Activated T-helper 1 cell treated with anti-CD3 and anti-CD28 coated beads, Interleukin-12 subunit alpha, Interleukin-12 subunit beta, Interleukin-2, Interleukin-4 antibody, amounts not matched to agents 30 ng/mL and 10 ng/mL and 1 ng/mL, durations not matched to agents 14 hours and 24 hours and 36 hours (primary cell): ENCODE data around the gene ATP6V1B1. TPM values are rescaled to one million over a fixed set of nuclear protein-coding genes. Genes with fewer than 3 reads are reported as not detected.

Experiments
- DNase-seq: peaks from one replicate; pipeline ENCODE4 v3.0.0; 2021; ENCODE audit warnings: low spot score
- H3K27ac Mint-ChIP-seq: one replicate; pipeline ENCODE4 v1.8.0; 2021; ENCODE audit warnings: mild to moderate bottlenecking, mixed read lengths
- H3K27me3 Mint-ChIP-seq: one replicate; pipeline ENCODE4 v1.8.0; 2022; ENCODE audit warnings: mild to moderate bottlenecking, moderate library complexity, mixed read lengths; ENCODE audit not compliant: insufficient read depth
- H3K36me3 Mint-ChIP-seq: one replicate; pipeline ENCODE4 v1.8.0; 2021; ENCODE audit warnings: low read depth, mixed read lengths
- H3K4me1 Mint-ChIP-seq: one replicate; pipeline ENCODE4 v1.8.0; 2021; ENCODE audit warnings: low read depth, mixed read lengths
- H3K4me3 Mint-ChIP-seq: one replicate; pipeline ENCODE4 v1.8.0; 2021; ENCODE audit warnings: mild to moderate bottlenecking, moderate library complexity, mixed read lengths
- H3K9me3 Mint-ChIP-seq: one replicate; pipeline ENCODE4 v1.8.0; 2021; ENCODE audit warnings: mixed read lengths
- intact Hi-C: fragments of 100-400 bp; cut with micrococcal nuclease; formaldehyde crosslinking; loops from one replicate; pipeline ENCODE4 v1.15.1; 2024
- total RNA-seq: library from RNA; stranded (reverse); gene quantifications from 2 replicates; pipeline ENCODE4 v1.2.3, GENCODE V29; 2022

ATP6V1B1 gene
- total RNA-seq = not detected in 2 replicates

DNA sequence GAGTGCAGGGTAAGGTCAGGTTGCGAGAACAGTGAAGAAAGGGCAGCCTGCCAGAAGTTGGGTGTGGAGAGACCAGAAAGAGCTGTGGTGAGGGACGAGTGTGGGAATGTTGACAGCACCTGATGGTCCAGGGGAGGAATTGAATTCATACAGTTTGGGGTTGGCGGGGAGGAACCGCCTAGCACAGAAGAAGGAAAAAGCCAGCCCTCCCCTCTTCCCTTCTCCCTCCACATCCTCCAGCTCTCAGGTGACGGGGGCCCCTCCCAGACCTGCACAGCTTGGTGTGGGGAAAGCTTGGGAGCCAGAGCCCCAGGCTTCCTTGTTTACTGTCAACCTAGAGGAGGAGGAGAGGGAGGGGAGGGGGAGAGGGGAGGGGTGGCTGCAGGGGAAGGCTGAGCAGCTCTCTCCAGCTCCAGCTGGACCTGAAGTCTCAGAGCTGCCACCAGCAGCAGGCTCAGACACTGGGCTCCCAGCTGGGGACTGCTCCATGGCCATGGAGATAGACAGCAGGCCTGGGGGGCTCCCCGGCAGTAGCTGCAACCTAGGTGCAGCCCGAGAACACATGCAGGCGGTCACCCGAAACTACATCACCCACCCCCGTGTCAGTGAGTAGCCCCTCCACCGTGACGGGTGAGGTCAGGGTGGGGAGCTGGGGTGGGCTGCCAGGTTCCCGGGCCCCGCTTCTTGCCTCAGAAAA, at the start of gene ATP6V1B1:
Gene ATP6V1B1 (plus strand): TSS at position 433 of the 697 bp plus-strand sequence. CDS start 55 bp downstream, at position 488.
- H3K27ac Mint-ChIP-seq = no peak within 1 kb of the TSS
- H3K36me3 Mint-ChIP-seq = no peaks in the 10 kb centered on the region
- no peaks in the 10 kb centered on the region for H3K4me1 Mint-ChIP-seq
- H3K27me3 Mint-ChIP-seq = peaks cover 13% of the 10 kb centered on the region
- no peak within 1 kb of the TSS for H3K4me3 Mint-ChIP-seq
- intact Hi-C loops = no loop called here
- no peaks in the 10 kb centered on the region for H3K9me3 Mint-ChIP-seq
- DNase-seq = no peak

GRCh38 chr2:70886541-70886987, 49.1 kb upstream of the ATP6V1B1 start:
- no peaks in the 10 kb centered on the region for H3K9me3 Mint-ChIP-seq

DNA sequence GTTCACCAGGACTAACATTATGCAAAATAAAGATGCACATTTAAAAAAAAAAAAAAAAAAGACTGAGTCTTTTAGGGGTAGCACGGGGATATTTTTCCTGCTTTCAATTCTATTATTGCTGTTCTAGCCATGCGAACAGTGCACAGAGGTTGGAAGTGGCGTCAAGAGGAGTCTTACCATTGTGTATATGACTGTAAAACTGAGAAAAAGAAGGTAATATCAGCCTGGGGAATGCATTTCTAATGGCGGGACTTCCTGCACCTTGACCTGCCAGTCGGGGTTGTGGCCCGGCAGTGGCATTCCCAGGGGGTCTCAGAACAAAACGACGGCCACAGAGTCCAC, 48.5 kb upstream of the ATP6V1B1 start:
- H3K36me3 Mint-ChIP-seq = peaks cover 4% of the 10 kb centered on the region
- H3K27me3 Mint-ChIP-seq = peaks cover 81% of the 10 kb centered on the region
- no peaks in the 10 kb centered on the region for H3K9me3 Mint-ChIP-seq
- peaks cover 33% of the 10 kb centered on the region for H3K4me1 Mint-ChIP-seq
- intact Hi-C loops = loop anchor here (1.0 to 5.0 kb wide), 5 partner anchors 14 to 1260 kb away; partner anchors contain the start of genes CYP26B1 and TGFA
- peak overlapping the region; percentile 79 for H3K4me3 Mint-ChIP-seq
- H3K27ac Mint-ChIP-seq = peak overlapping the region; percentile 45
- no peak for DNase-seq

More at GRCh38 chr2:70886541-70886987, 49.1 kb upstream of the ATP6V1B1 start:
- H3K36me3 Mint-ChIP-seq = peaks cover 4% of the 10 kb centered on the region
- H3K4me1 Mint-ChIP-seq = peaks cover 33% of the 10 kb centered on the region
- H3K4me3 Mint-ChIP-seq = peak overlapping the region; percentile 79
- no peak for DNase-seq
- H3K27me3 Mint-ChIP-seq = peaks cover 79% of the 10 kb centered on the region
- peak overlapping the region; percentile 45 for H3K27ac Mint-ChIP-seq
- intact Hi-C loops = loop anchor here (2.0 to 5.0 kb wide), 3 partner anchors 16 to 1261 kb away; partner anchors contain the start of genes CYP26B1 and TGFA

DNA sequence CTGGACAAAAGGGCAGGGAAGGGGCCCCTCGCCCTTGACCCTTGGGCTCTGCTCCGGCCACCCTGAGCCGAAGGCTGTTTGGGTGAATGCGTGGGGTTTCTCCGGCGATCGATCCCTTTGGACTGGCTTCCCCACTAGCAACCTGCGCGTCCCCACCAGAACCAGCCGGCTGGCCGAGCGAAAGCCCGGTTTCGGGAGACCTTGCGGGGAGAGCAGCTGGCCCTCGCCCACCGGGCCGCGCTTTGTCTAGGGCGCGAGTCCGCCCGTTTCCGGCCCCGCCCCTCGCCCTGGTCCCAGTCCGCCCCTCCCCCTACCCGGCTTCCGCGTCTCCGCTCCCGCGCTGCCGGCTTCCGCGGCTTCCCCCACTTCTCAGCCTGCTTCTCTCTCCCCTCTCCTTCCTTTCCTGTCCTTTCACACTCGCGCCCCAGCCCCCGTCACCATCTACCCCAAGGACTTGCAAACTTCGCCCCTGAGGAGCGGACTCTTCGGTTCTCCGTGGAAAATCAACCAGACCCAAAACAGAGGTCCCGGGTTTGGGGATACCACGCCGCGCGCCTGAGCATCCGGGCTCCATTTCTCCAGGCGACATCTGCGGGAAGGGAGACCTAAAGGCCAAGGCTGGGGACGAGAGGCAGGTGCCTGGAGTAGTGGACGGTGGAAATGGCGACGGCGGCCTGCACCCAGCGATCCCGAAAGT, 48.0 kb upstream of the ATP6V1B1 start:
- Mint-ChIP-seq H3K4me3 (peak overlapping the region; percentile 79), H3K27me3 (peaks cover 81% of the 10 kb centered on the region), H3K9me3 (no peaks in the 10 kb centered on the region), H3K27ac (peak overlapping the region; percentile 75), H3K36me3 (peaks cover 4% of the 10 kb centered on the region), H3K4me1 (peaks cover 33% of the 10 kb centered on the region)
- DNase-seq = peak; percentile 22
- intact Hi-C loops = loop anchor here (1.0 to 5.0 kb wide), 5 partner anchors 14 to 1260 kb away; partner anchors contain the start of genes CYP26B1 and TGFA

DNA sequence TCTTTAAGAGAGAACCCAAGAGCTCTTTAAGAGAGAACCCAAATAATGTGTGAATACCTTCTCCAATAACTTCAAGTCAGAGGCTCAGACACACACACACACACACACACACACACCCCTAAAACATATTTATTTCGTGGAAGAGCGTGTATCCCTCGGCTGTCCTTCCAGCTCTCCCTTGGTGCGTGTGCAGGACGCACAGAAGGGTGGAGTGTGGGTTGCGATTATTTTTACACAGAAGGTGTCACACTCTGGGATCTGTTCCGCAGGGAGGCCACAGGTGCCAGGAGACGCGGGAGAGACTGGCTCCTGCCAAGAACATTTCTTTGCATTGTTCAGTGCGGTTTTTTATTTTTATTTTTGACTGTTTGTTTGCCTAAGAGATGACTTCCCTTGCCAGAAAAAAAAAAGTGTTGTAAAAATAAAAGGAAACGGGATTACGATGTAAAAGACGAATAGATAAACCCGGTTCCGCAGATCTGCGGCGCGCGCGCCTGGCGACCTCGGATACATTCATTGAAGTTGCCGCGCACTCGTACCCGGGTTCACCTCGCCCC, 47.3 kb upstream of the ATP6V1B1 start:
- Mint-ChIP-seq H3K4me1 (peaks cover 33% of the 10 kb centered on the region), H3K36me3 (peaks cover 4% of the 10 kb centered on the region), H3K4me3 (peak overlapping the region; percentile 79), H3K27ac (peak overlapping the region; percentile 75), H3K9me3 (no peaks in the 10 kb centered on the region), H3K27me3 (peaks cover 80% of the 10 kb centered on the region)
- DNase-seq = no peak
- intact Hi-C loops = loop anchor here (5.0 kb wide), 2 partner anchors 336 to 1259 kb away; partner anchors contain the start of genes CYP26B1 and TGFA

- Mint-ChIP-seq H3K27ac (peak overlapping the region; percentile 84), H3K36me3 (peaks cover 4% of the 10 kb centered on the region), H3K9me3 (no peaks in the 10 kb centered on the region), H3K4me3 (peak overlapping the region; percentile 79), H3K4me1 (peaks cover 33% of the 10 kb centered on the region), H3K27me3 (peaks cover 82% of the 10 kb centered on the region)
- intact Hi-C loops = loop anchor here (5.0 kb wide), 2 partner anchors 337 to 1258 kb away; partner anchors contain the start of genes CYP26B1 and TGFA
- no peak for DNase-seq
Observed at GRCh38 chr2:70888923-70889715, 46.6 kb upstream of the ATP6V1B1 start.

- no peak overlapping the region for H3K27ac Mint-ChIP-seq
- intact Hi-C loops = loop anchor here (5.0 kb wide), 2 partner anchors 337 to 1258 kb away; partner anchors contain the start of genes CYP26B1 and TGFA
- H3K27me3 Mint-ChIP-seq = peaks cover 83% of the 10 kb centered on the region
- H3K4me3 Mint-ChIP-seq = peak overlapping the region; percentile 79
- no peak for DNase-seq
- H3K9me3 Mint-ChIP-seq = no peaks in the 10 kb centered on the region
- H3K36me3 Mint-ChIP-seq = peaks cover 4% of the 10 kb centered on the region
- H3K4me1 Mint-ChIP-seq = peaks cover 33% of the 10 kb centered on the region
Observed at GRCh38 chr2:70889716-70890037, 46.0 kb upstream of the ATP6V1B1 start.

GRCh38 chr2:70890469-70891065, 45.1 kb upstream of the ATP6V1B1 start:
- H3K27me3 Mint-ChIP-seq = peaks cover 85% of the 10 kb centered on the region
- no peak for DNase-seq
- no peaks in the 10 kb centered on the region for H3K9me3 Mint-ChIP-seq
- no peak overlapping the region for H3K4me3 Mint-ChIP-seq
- H3K36me3 Mint-ChIP-seq = peaks cover 4% of the 10 kb centered on the region
- peaks cover 33% of the 10 kb centered on the region for H3K4me1 Mint-ChIP-seq
- intact Hi-C loops = no loop called here
- H3K27ac Mint-ChIP-seq = no peak overlapping the region

DNA sequence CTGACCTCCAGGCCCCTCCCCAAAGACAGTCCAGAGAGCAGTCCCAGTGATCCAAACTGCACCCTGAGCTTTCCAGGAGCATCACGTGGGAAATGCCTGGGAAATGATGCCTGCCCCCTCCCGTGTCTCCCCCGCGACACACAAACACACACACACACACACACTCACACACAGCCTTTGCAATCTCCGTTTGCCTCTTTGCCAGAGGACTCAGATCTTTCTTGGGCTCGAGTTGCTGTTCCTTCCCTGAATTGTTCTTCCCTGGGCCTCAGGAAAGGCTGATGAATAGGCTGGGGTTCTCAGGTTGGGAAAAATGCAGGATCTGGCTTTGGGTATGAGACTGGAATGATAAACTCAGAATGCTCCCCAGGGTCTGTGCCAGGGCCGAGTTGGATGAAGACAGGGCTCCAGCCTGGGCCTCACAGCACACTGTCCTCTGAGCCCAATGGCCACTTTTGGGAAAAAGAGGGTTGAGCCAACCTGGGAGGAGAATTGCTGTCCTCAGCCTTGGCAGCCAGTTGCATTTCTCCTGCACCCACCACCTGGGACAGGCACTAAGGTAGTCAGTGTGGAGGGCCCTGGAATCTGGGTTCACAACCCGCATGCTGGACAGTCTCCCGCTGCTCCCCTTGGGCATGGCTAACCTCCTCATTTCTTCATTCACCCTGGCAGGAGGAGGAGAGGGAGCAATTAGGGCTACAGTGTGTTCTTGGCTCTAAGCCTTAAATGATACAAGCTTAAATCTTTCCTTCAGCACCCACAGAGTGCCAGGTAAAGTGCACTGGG, 43.9 kb upstream of the ATP6V1B1 start:
- peaks cover 4% of the 10 kb centered on the region for H3K36me3 Mint-ChIP-seq
- peaks cover 89% of the 10 kb centered on the region for H3K27me3 Mint-ChIP-seq
- H3K9me3 Mint-ChIP-seq = no peaks in the 10 kb centered on the region

GRCh38 chr2:70892750-70893149, 43.0 kb upstream of the ATP6V1B1 start:
- intact Hi-C loops = no loop called here
- no peaks in the 10 kb centered on the region for H3K36me3 Mint-ChIP-seq
- H3K4me1 Mint-ChIP-seq = peaks cover 24% of the 10 kb centered on the region
- no peaks in the 10 kb centered on the region for H3K9me3 Mint-ChIP-seq
- no peak overlapping the region for H3K4me3 Mint-ChIP-seq
- no peak for DNase-seq
- peaks cover 86% of the 10 kb centered on the region for H3K27me3 Mint-ChIP-seq
- no peak overlapping the region for H3K27ac Mint-ChIP-seq

More for the DNA sequence above, 43.9 kb upstream of the ATP6V1B1 start:
- no peak for DNase-seq
- Mint-ChIP-seq H3K4me1 (peaks cover 34% of the 10 kb centered on the region), H3K4me3 (no peak overlapping the region), H3K27ac (no peak overlapping the region)
- intact Hi-C loops = no loop called here

DNA sequence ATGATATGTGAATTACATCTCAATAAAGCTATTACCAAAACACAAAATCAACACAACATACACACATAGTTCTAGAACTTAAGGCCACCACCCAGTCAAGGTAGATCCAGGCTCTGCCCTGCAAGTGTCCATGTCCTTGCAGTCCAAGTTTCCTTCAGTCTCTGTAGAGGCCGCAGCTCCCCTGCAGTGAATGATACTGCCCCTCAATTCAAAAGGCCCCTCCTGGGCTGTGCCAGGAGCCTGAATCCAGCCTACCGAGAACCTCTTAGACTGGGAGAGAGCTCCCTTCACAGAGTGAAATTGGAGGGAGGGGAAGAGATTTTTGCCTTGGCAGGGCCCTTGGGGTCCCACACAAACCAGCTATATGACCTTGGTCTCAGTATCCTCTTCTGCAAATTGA, 42.5 kb upstream of the ATP6V1B1 start:
- no peak overlapping the region for H3K4me3 Mint-ChIP-seq
- intact Hi-C loops = no loop called here
- H3K27me3 Mint-ChIP-seq = peaks cover 86% of the 10 kb centered on the region
- H3K36me3 Mint-ChIP-seq = peaks cover 2% of the 10 kb centered on the region
- no peaks in the 10 kb centered on the region for H3K9me3 Mint-ChIP-seq
- H3K27ac Mint-ChIP-seq = no peak overlapping the region
- DNase-seq = no peak
- H3K4me1 Mint-ChIP-seq = peaks cover 19% of the 10 kb centered on the region
